GM23248 (cell line): ENCODE data around the gene SMPD3. TPM values are rescaled to one million over a fixed set of nuclear protein-coding genes. Genes with fewer than 3 reads are reported as not detected.

Experiments used
- DNase-seq: peaks from one replicate; pipeline ENCODE4 v3.0.0-alpha.2; 2015
- H2AFZ ChIP-seq: fragments of 200-600 bp; sonication (generic); 2 replicates; pipeline ENCODE4 v1.6.1; 2016; ENCODE audit warnings: antibody characterized with exemption
- H3F3A ChIP-seq: fragments of 200-600 bp; sonication (generic); 2 replicates; pipeline ENCODE4 v1.6.1; 2016; ENCODE audit warnings: mild to moderate bottlenecking, antibody characterized with exemption, mixed run types; ENCODE audit not compliant: insufficient read depth
- H3K27ac ChIP-seq: fragments of 200-600 bp; sonication (generic); 2 replicates; pipeline ENCODE4 v1.5.1; 2016; ENCODE audit warnings: mild to moderate bottlenecking
- H3K27me3 ChIP-seq: fragments of 200-600 bp; sonication (generic); replicated peaks from 2 replicates; pipeline ENCODE4 v1.6.1; 2016; ENCODE audit warnings: mild to moderate bottlenecking; ENCODE audit not compliant: insufficient read depth
- H3K36me3 ChIP-seq: fragments of 200-600 bp; sonication (generic); 2 replicates; pipeline ENCODE4 v1.6.1; 2016; ENCODE audit warnings: low read depth, mild to moderate bottlenecking
- H3K4me1 ChIP-seq: fragments of 200-600 bp; sonication (generic); 2 replicates; pipeline ENCODE4 v1.6.1; 2016; ENCODE audit warnings: mild to moderate bottlenecking; ENCODE audit not compliant: insufficient read depth
- H3K4me2 ChIP-seq: fragments of 200-600 bp; sonication (generic); one replicate; pipeline ENCODE4 v1.6.1; 2016; ENCODE audit warnings: mild to moderate bottlenecking; ENCODE audit not compliant: unreplicated experiment
- H3K4me3 ChIP-seq: fragments of 200-600 bp; sonication (generic); 2 replicates; pipeline ENCODE4 v1.5.1; 2016; ENCODE audit warnings: mild to moderate bottlenecking
- H3K79me2 ChIP-seq: fragments of 200-600 bp; sonication (generic); 2 replicates; pipeline ENCODE4 v1.6.1; 2016; ENCODE audit warnings: mild to moderate bottlenecking; ENCODE audit not compliant: insufficient read depth
- H3K9ac ChIP-seq: fragments of 200-600 bp; sonication (generic); 2 replicates; pipeline ENCODE4 v1.6.1; 2016; ENCODE audit warnings: mild to moderate bottlenecking
- H3K9me2 ChIP-seq: fragments of 200-600 bp; sonication (generic); 2 replicates; pipeline ENCODE4 v1.6.1; 2016; ENCODE audit warnings: mixed run types, mild to moderate bottlenecking, moderate library complexity; ENCODE audit not compliant: insufficient read depth
- H3K9me3 ChIP-seq: fragments of 200-600 bp; sonication (generic); one replicate; pipeline ENCODE4 v1.6.1; 2017; ENCODE audit warnings: low read depth
- H4K20me1 ChIP-seq: fragments of 200-600 bp; sonication (generic); 2 replicates; pipeline ENCODE4 v1.6.0; 2016; ENCODE audit not compliant: insufficient read depth
- EZH2 ChIP-seq: fragments of 200-600 bp; sonication (generic); IDR thresholded peaks from 2 replicates; pipeline ENCODE4 v1.6.1; 2018; ENCODE audit warnings: antibody characterized with exemption, mild to moderate bottlenecking; ENCODE audit not compliant: insufficient read depth, poor library complexity, severe bottlenecking
- EZH2phosphoT487 ChIP-seq: fragments of 200-600 bp; sonication (generic); IDR thresholded peaks from 2 replicates; pipeline ENCODE4 v1.6.1; 2018; ENCODE audit warnings: antibody characterized with exemption, moderate library complexity, mild to moderate bottlenecking, low read depth; ENCODE audit not compliant: insufficient read depth
- WGBS, 2 experiments: methylation state at CpG; one replicate each; pipeline ENCODE4 v1.1.6; 2015 to 2017; ENCODE audit warnings: low lambda C conversion rate in 2 of 2, low coverage in 1 of 2; ENCODE audit errors: missing lambda C conversion rate in 2 of 2; 5-methylcytosine and 5-hydroxymethylcytosine counted together
- in situ Hi-C: fragments of 300-500 bp; cut with MboI; formaldehyde crosslinking; loops from 2 replicates; pipeline ENCODE4 v1.15.0; 2020
- polyA plus RNA-seq: library from polyadenylated mRNA; unstranded; fragments of >200 nt; fragmentation: Nextera tagmentation; extraction: Ambion mirVana; gene quantifications from 2 replicates; pipeline ENCODE4 v1.2.1, GENCODE V29; 2016
- total RNA-seq: library from RNA; depleted of rRNA; stranded (reverse); fragments of >200 nt; shearing (Covaris generic); gene quantifications from 2 replicates; pipeline ENCODE4 v1.2.3, GENCODE V29; 2014

The SMPD3 gene
- total and polyA plus RNA-seq, 2 experiments from 2014 or later, result 0.24 to 0.32 TPM

GRCh38 chr16:68369697-68370580 lies 78.4 kb downstream of the SMPD3 start:
- no peak for DNase-seq
- no peaks in the 10 kb centered on the region for H3K4me1 ChIP-seq
- WGBS, 2 experiments, result 78 to 83% methylated on average over 23 of the region's 23 CpGs
- no peaks in the 10 kb centered on the region for H3K79me2 ChIP-seq
- H3K9me2 ChIP-seq, result no peaks in the 10 kb centered on the region
- no peak overlapping the region for H3K4me3 ChIP-seq
- no peak overlapping the region for H2AFZ ChIP-seq
- no peaks in the 10 kb centered on the region for H3K27me3 ChIP-seq
- no peak overlapping the region for H3K4me2 ChIP-seq
- no peaks in the 10 kb centered on the region for H3F3A ChIP-seq
- no peaks in the 10 kb centered on the region for H3K9me3 ChIP-seq
- H3K36me3 ChIP-seq, result no peaks in the 10 kb centered on the region
- no peak overlapping the region for H3K27ac ChIP-seq
- TF ChIP-seq EZH2 (no peak), EZH2phosphoT487 (no peak)
- H4K20me1 ChIP-seq, result no peaks in the 10 kb centered on the region
- no peak overlapping the region for H3K9ac ChIP-seq
- in situ Hi-C loops, result no loop called here

DNA sequence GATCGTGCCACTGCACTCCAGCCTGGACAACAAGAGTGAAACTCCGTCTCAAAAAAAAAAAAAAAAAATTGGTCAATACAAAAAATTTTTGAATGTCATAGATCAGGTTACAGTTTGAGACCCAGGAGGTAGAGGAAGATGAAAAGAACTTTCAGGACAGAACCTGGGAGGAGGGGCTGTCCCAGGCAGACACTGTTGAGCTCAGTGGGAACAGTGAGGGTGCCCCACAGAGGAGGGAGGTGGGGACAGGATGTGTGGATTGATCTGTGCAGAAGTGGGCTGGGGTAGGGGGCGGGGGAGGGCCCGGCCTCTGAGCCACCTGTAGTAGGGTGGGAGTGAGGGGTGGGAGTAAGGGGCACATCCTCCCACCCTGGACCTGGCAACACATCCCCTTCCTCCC lies 79.1 kb downstream of the SMPD3 start:
- H3K4me1 ChIP-seq, result no peaks in the 10 kb centered on the region
- WGBS, 2 experiments, result 55 to 57% methylated on average over 2 to 4 of the region's 4 CpGs
- H3K9me3 ChIP-seq, result no peaks in the 10 kb centered on the region
- H3K36me3 ChIP-seq, result no peaks in the 10 kb centered on the region
- H3K27ac ChIP-seq, result no peak overlapping the region
- no peak overlapping the region for H3K4me3 ChIP-seq
- H4K20me1 ChIP-seq, result no peaks in the 10 kb centered on the region
- in situ Hi-C loops, result no loop called here
- H3K27me3 ChIP-seq, result no peaks in the 10 kb centered on the region
- no peak overlapping the region for H2AFZ ChIP-seq
- H3K4me2 ChIP-seq, result no peak overlapping the region
- no peak for DNase-seq
- no peaks in the 10 kb centered on the region for H3K79me2 ChIP-seq
- no peak overlapping the region for H3K9ac ChIP-seq
- no peaks in the 10 kb centered on the region for H3K9me2 ChIP-seq
- no peaks in the 10 kb centered on the region for H3F3A ChIP-seq
- TF ChIP-seq EZH2, result no peak
- no peak for TF ChIP-seq EZH2phosphoT487

GRCh38 chr16:68368301-68368888 lies 79.9 kb downstream of the SMPD3 start:
- H3K36me3 ChIP-seq, result no peaks in the 10 kb centered on the region
- no peaks in the 10 kb centered on the region for H3F3A ChIP-seq
- no peaks in the 10 kb centered on the region for H3K4me1 ChIP-seq
- H3K9ac ChIP-seq, result no peak overlapping the region
- 23 to 27% methylated on average over 9 to 12 of the region's 12 CpGs for WGBS, 2 experiments
- in situ Hi-C loops, result no loop called here
- no peak overlapping the region for H3K4me3 ChIP-seq
- no peak overlapping the region for H3K4me2 ChIP-seq
- H2AFZ ChIP-seq, result no peak overlapping the region
- DNase-seq, result no peak
- H3K27me3 ChIP-seq, result no peaks in the 10 kb centered on the region
- no peak for TF ChIP-seq EZH2
- no peak for TF ChIP-seq EZH2phosphoT487
- no peaks in the 10 kb centered on the region for H4K20me1 ChIP-seq
- H3K27ac ChIP-seq, result no peak overlapping the region
- H3K9me2 ChIP-seq, result no peaks in the 10 kb centered on the region
- no peaks in the 10 kb centered on the region for H3K79me2 ChIP-seq
- no peaks in the 10 kb centered on the region for H3K9me3 ChIP-seq

GRCh38 chr16:68367891-68368290 lies 80.4 kb downstream of the SMPD3 start:
- no peak for TF ChIP-seq EZH2
- TF ChIP-seq EZH2phosphoT487, result no peak
- no peaks in the 10 kb centered on the region for H3K79me2 ChIP-seq
- H3K9ac ChIP-seq, result no peak overlapping the region
- no peak overlapping the region for H3K4me2 ChIP-seq
- in situ Hi-C loops, result no loop called here
- H3K36me3 ChIP-seq, result no peaks in the 10 kb centered on the region
- no peak for DNase-seq
- no peaks in the 10 kb centered on the region for H3K9me2 ChIP-seq
- H3K27ac ChIP-seq, result no peak overlapping the region
- no peaks in the 10 kb centered on the region for H3K4me1 ChIP-seq
- no peaks in the 10 kb centered on the region for H3F3A ChIP-seq
- no peak overlapping the region for H3K4me3 ChIP-seq
- no peaks in the 10 kb centered on the region for H3K27me3 ChIP-seq
- no peak overlapping the region for H2AFZ ChIP-seq
- no peaks in the 10 kb centered on the region for H4K20me1 ChIP-seq
- 64 to 66% methylated on average over 14 of the region's 14 CpGs for WGBS, 2 experiments
- no peaks in the 10 kb centered on the region for H3K9me3 ChIP-seq
